Small intestine (tissue), 7 donors: Measurements from ENCODE around the gene PITPNM1. TPM values are rescaled to one million over a fixed set of nuclear protein-coding genes. Genes with fewer than 3 reads are reported as not detected.

Experiments
- DNase-seq, 2 donors: peaks; one replicate each; pipeline versions ENCODE4 v3.0.0 to v3.0.0-alpha.2; 2013
- FAIRE-seq: peaks from 2 replicates; lab custom pipeline; 2012; peaks lifted over from hg19 to GRCh38; lab: Jason Lieb, UNC
- H3K27ac ChIP-seq, 3 donors: one replicate each; pipeline ENCODE4 v1.5.1; 2013; ENCODE audit warnings: low read length in 2 of 3, mild to moderate bottlenecking in 2 of 3, control low read depth in 1 of 3, inconsistent platforms in 1 of 3, low read depth in 1 of 3, moderate library complexity in 1 of 3
- H3K27me3 ChIP-seq, 3 donors: one replicate each; pipeline ENCODE4 v1.6.1; 2013; ENCODE audit warnings: low read length in 3 of 3, inconsistent platforms in 1 of 3; ENCODE audit not compliant: control insufficient read depth in 3 of 3, insufficient read depth in 3 of 3
- H3K36me3 ChIP-seq, 3 donors: one replicate each; pipeline ENCODE4 v1.6.1; 2013; ENCODE audit warnings: low read length in 3 of 3, inconsistent platforms in 1 of 3, low read depth in 1 of 3, mild to moderate bottlenecking in 1 of 3, moderate library complexity in 1 of 3; ENCODE audit not compliant: control insufficient read depth in 3 of 3, insufficient read depth in 2 of 3
- H3K4me1 ChIP-seq, 3 donors: one replicate each; pipeline ENCODE4 v1.6.1; 2013; ENCODE audit warnings: low read length in 2 of 3, inconsistent platforms in 1 of 3, low read depth in 1 of 3, mild to moderate bottlenecking in 1 of 3, moderate library complexity in 1 of 3; ENCODE audit not compliant: control insufficient read depth in 3 of 3, insufficient read depth in 2 of 3
- H3K4me3 ChIP-seq, 3 donors: one replicate each; pipeline ENCODE4 v1.5.1; 2013; ENCODE audit warnings: low read length in 3 of 3, control low read depth in 1 of 3, inconsistent platforms in 1 of 3, low read depth in 1 of 3, mild to moderate bottlenecking in 1 of 3, moderate library complexity in 1 of 3
- H3K9me3 ChIP-seq, 2 donors: one replicate each; pipeline ENCODE4 v1.6.1; 2013; ENCODE audit warnings: low read depth in 1 of 2, low read length in 1 of 2; ENCODE audit not compliant: control insufficient read depth in 2 of 2, insufficient read depth in 1 of 2
- WGBS, 3 donors: extraction: QIAGEN DNeasy Blood & Tissue Kit; methylation state at CpG; one replicate each; pipeline ENCODE4 v1.1.7; 2013; 5-methylcytosine and 5-hydroxymethylcytosine counted together
- polyA plus RNA-seq, 4 donors: library from polyadenylated mRNA; stranded (reverse) in 3 of 4; unstranded in 1 of 4; fragments of 200-250 nt in 3 of 4; fragments of 120-200 nt in 1 of 4; gene quantifications; one replicate each; pipeline versions ENCODE4 v1.2.1 to v1.2.3, GENCODE V29; 2013
- donor health status: healthy with polysubstance abuse.
- donor health status: control.
- donor health status: control.
- donor health status: Bipolar disorder and iron deficiency.
- donor health status: healthy.

Gene PITPNM1
- polyA plus RNA-seq, 4 donors: 31.2 to 42.1 (median 35.9) TPM

- peak in 1 of 2 donors; percentile 24 for DNase-seq
- Histone ChIP-seq H3K4me1 (peaks cover 2 to 51% (median 6%) of the 10 kb centered on the region in 3 donors), H3K9me3 (no peaks in the 10 kb centered on the region), H3K27me3 (no peaks in the 10 kb centered on the region), H3K36me3 (peaks cover 0 to 15% (median 0%) of the 10 kb centered on the region in 3 donors), H3K27ac (peak overlapping the region in 1 of 3 donors; percentile 94), H3K4me3 (no peak overlapping the region)
- 48 to 66% (median 54%) methylated on average over 3 of the region's 3 CpGs for WGBS, 3 donors
- no peak for FAIRE-seq
Measured at GRCh38 chr11:67510023-67510345, 4.8 kb upstream of the PITPNM1 start.

GRCh38 chr11:67508486-67509121 lies 3.4 kb upstream of the PITPNM1 start:
- DNase-seq: peak; percentile 96 to 100
- peaks cover 2 to 54% (median 6%) of the 10 kb centered on the region in 3 donors for H3K4me1 ChIP-seq
- peaks cover 0 to 18% (median 0%) of the 10 kb centered on the region in 3 donors for H3K36me3 ChIP-seq
- peak overlapping the region; percentile 86 to 100 (median 94) for H3K27ac ChIP-seq
- H3K27me3 ChIP-seq: no peaks in the 10 kb centered on the region
- 1% methylated on average over 45 to 57 of the region's 57 CpGs for WGBS, 3 donors
- no peaks in the 10 kb centered on the region for H3K9me3 ChIP-seq
- no peak for FAIRE-seq
- H3K4me3 ChIP-seq: peak overlapping the region; percentile 54 to 83 (median 79)

GRCh38 chr11:67507864-67508485 lies 2.8 kb upstream of the PITPNM1 start, which contains the start of gene CDK2AP2:
TSS of gene CDK2AP2 (minus strand) at chr11:67508162. CDS start at chr11:67508082, 80 bp downstream.
- no peak for FAIRE-seq
- peaks cover 2 to 60% (median 8%) of the 10 kb centered on the region in 3 donors for H3K4me1 ChIP-seq
- 0% methylated on average over 46 to 57 of the region's 57 CpGs for WGBS, 3 donors
- H3K27me3 ChIP-seq: no peaks in the 10 kb centered on the region
- H3K9me3 ChIP-seq: no peaks in the 10 kb centered on the region
- peaks cover 0 to 24% (median 0%) of the 10 kb centered on the region in 3 donors for H3K36me3 ChIP-seq
- DNase-seq: peak; percentile 99 to 100
- H3K27ac ChIP-seq: peak within 1 kb of the TSS; percentile 94 to 100 (median 97)
- H3K4me3 ChIP-seq: peak within 1 kb of the TSS; percentile 59 to 83 (median 79)

- Histone ChIP-seq H3K36me3 (peaks cover 0 to 28% (median 0%) of the 10 kb centered on the region in 3 donors), H3K27me3 (no peaks in the 10 kb centered on the region), H3K4me1 (peaks cover 2 to 60% (median 8%) of the 10 kb centered on the region in 3 donors), H3K9me3 (no peaks in the 10 kb centered on the region), H3K27ac (peak overlapping the region; percentile 94 to 100 (median 97)), H3K4me3 (peak overlapping the region; percentile 17 to 83 (median 59))
- FAIRE-seq (no peak), DNase-seq (peak in 1 of 2 donors; percentile 88)
- WGBS, 3 donors: 8 to 22% (median 14%) methylated on average over 33 of the region's 33 CpGs
Measured at GRCh38 chr11:67507242-67507863, 2.2 kb upstream of the PITPNM1 start.

DNA sequence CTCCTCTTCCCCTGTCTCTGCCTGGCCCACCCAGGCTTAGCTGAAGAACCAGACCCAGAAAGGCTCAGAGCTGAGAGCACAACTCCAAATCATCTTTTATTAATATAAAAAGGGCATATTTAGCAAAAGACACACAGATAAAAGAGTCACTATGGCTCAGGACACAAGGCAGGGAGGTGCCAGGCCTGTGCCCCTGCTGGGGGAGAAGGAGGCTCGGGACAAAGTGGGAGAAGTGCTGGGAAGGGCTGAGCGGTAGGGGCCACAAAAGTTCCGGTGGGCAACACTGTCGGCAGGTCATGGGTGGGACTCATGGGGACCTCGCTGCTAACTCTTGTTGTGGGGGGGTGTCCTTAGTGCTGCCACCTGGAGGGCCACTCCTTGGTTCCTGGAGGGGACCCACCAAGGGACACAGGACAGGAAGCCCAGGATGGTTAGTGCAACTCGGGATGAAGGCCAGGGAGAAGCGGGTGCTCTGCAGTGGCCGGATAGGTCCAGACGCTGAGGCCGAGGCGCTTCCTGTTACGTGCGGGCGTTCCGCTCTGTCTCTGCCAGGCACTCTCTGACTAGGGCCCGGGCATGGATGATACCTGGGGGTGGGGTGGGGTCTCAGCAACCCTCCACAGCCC lies 1.4 kb upstream of the PITPNM1 start:
- 30 to 78% (median 47%) methylated on average over 16 of the region's 16 CpGs for WGBS, 3 donors
- H3K9me3 ChIP-seq: no peaks in the 10 kb centered on the region
- peaks cover 0 to 36% (median 3%) of the 10 kb centered on the region in 3 donors for H3K36me3 ChIP-seq
- H3K27ac ChIP-seq: peak overlapping the region; percentile 94 to 100 (median 97)
- no peak for DNase-seq
- H3K27me3 ChIP-seq: no peaks in the 10 kb centered on the region
- H3K4me1 ChIP-seq: peaks cover 2 to 62% (median 8%) of the 10 kb centered on the region in 3 donors
- H3K4me3 ChIP-seq: peak overlapping the region in 2 of 3 donors; percentile 59 to 83
- FAIRE-seq: no peak

GRCh38 chr11:67505605-67506396 lies 638 bp upstream of the PITPNM1 start:
- 1 to 14% (median 4%) methylated on average over 17 of the region's 17 CpGs for WGBS, 3 donors
- no peak for FAIRE-seq
- peak overlapping the region in 2 of 3 donors; percentile 83 to 86 for H3K4me3 ChIP-seq

DNA sequence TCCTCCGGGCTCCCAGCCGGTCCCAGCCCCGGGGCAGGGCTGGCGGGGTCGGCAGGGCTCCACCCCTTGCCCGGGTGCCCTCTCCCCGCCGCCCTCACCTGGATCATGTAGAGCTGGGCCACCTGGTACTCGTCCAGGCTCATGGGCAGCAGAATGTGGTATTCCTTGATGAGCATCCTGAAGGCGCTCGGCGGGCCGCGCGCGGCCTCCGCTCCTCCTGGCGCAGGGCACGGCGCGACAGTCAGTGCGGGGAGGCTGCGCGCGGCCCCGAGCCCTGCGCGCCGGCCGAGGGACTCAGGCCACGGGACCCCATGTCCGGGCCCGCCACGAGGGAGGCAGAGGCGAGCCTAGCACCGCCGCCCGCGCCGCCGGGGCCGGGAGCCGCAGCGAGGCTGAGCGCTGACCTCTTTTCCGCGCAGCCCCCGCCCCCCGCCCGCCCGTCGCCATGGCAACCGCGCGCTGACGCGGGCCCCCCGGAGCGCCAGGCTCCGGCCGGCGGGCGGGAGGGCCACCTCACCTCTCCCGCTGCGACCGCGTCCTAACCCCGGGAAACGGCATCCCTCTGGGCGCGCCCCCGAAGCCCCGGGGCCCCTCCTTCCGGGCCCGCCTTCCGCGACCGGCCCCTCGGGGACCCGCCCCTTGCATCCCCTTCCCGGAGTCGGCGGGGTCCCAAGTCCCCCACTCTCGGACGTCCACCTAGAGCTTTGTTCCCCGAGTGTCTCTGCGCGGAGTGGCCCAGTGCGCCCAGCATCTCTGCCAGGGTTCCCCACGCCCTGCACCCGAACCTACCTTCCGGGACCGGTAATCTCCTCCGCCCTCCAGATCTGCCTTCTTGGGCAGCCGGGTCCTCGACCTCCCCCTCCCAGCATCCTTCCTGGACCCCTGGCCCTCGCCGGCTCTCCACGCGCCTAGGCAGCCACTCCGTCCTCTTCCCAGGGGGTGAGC lies 886 bp downstream of the PITPNM1 start:
- Histone ChIP-seq H3K27ac (peak overlapping the region; percentile 95 to 100 (median 97)), H3K27me3 (no peaks in the 10 kb centered on the region), H3K36me3 (peaks cover 0 to 55% (median 3%) of the 10 kb centered on the region in 3 donors), H3K4me1 (peaks cover 0 to 46% (median 8%) of the 10 kb centered on the region in 3 donors), H3K9me3 (no peaks in the 10 kb centered on the region), H3K4me3 (peak overlapping the region; percentile 68 to 86 (median 68))
- DNase-seq: peak; percentile 44 to 64
- WGBS, 3 donors: 1 to 2% (median 2%) methylated on average over 74 to 101 of the region's 101 CpGs
- FAIRE-seq: no peak

More at GRCh38 chr11:67505605-67506396, 638 bp upstream of the PITPNM1 start:
- no peaks in the 10 kb centered on the region for H3K27me3 ChIP-seq
- H3K27ac ChIP-seq: peak overlapping the region; percentile 94 to 100 (median 97)
- peak; percentile 97 to 99 for DNase-seq
- peaks cover 0 to 42% (median 3%) of the 10 kb centered on the region in 3 donors for H3K36me3 ChIP-seq
- no peaks in the 10 kb centered on the region for H3K9me3 ChIP-seq
- H3K4me1 ChIP-seq: peaks cover 2 to 60% (median 8%) of the 10 kb centered on the region in 3 donors
